Esophagus muscularis mucosa (tissue), 4 donors: ENCODE measurements around the gene KBTBD12. TPM values are rescaled to one million over a fixed set of nuclear protein-coding genes. Genes with fewer than 3 reads are reported as not detected.

Source experiments
- DNase-seq: peaks from one replicate; pipeline ENCODE4 v3.0.0-alpha.2; 2017; ENCODE audit errors: extremely low spot score
- H3K27ac ChIP-seq, 4 donors: fragments of 200-600 bp; sonication (generic); replicated peaks in 1 of 4; 1 replicate in 3 of 4; 2 replicates in 1 of 4; pipeline ENCODE4 v1.5.1; 2016 to 2019; ENCODE audit warnings: mild to moderate bottlenecking in 1 of 4
- H3K27me3 ChIP-seq, 4 donors: fragments of 200-600 bp; sonication (generic); one replicate each; pipeline versions ENCODE4 v1.5.1 to v1.6.0; 2016 to 2019
- H3K36me3 ChIP-seq, 4 donors: fragments of 200-600 bp; sonication (generic); one replicate each; pipeline ENCODE4 v1.5.1; 2016 to 2019
- H3K4me1 ChIP-seq, 4 donors: fragments of 200-600 bp; sonication (generic); one replicate each; pipeline ENCODE4 v1.5.1; 2016 to 2019
- H3K4me3 ChIP-seq, 4 donors: fragments of 200-600 bp; sonication (generic); 1 replicate in 2 of 4; 2 replicates in 2 of 4; pipeline ENCODE4 v1.5.1; 2016 to 2019; ENCODE audit warnings: mild to moderate bottlenecking in 4 of 4, moderate library complexity in 1 of 4
- H3K9me3 ChIP-seq, 4 donors: fragments of 200-600 bp; sonication (generic); 1 replicate in 3 of 4; 2 replicates in 1 of 4; pipeline ENCODE4 v1.5.1; 2016 to 2019
- CTCF ChIP-seq, 3 experiments: fragments of 200-600 bp in 2 of 3; fragments of 450-650 bp in 1 of 3; sonication (generic) in 2 of 3; IDR thresholded peaks; one replicate each; pipeline ENCODE4 v1.5.1; 2017 to 2019; ENCODE audit warnings: antibody characterized with exemption in 3 of 3, mild to moderate bottlenecking in 2 of 3, moderate library complexity in 1 of 3
- EP300 ChIP-seq: sonication (generic); formaldehyde crosslinking; IDR thresholded peaks from one replicate; pipeline ENCODE4 v1.6.1; 2017; ENCODE audit warnings: antibody characterized with exemption
- POLR2A ChIP-seq: fragments of 450-650 bp; IDR thresholded peaks from one replicate; pipeline ENCODE4 v1.6.1; 2017; ENCODE audit warnings: antibody characterized with exemption, moderate library complexity, mild to moderate bottlenecking, low read depth
- POLR2AphosphoS5 ChIP-seq, 2 donors: sonication (generic); formaldehyde crosslinking; IDR thresholded peaks; one replicate each; pipeline ENCODE4 v1.6.1; 2017; ENCODE audit warnings: antibody characterized with exemption in 2 of 2
- WGBS: methylation state at CpG from one replicate; pipeline ENCODE4 v1.1.5; 2018; 5-methylcytosine and 5-hydroxymethylcytosine counted together
- intact Hi-C: fragments of 100-400 bp; cut with DNase I; formaldehyde crosslinking; loops from one replicate; pipeline ENCODE4 v1.15.1; 2023
- total RNA-seq, 4 donors: library from RNA; depleted of rRNA; stranded (reverse); fragments of >200 nt; gene quantifications; one replicate each; pipeline versions ENCODE4 v1.1.0 to v1.2.1, GENCODE V29; 2016

The KBTBD12 gene
- total RNA-seq, 4 donors from 2014 or later: 3.8 to 6.0 (median 4.7) TPM

DNA sequence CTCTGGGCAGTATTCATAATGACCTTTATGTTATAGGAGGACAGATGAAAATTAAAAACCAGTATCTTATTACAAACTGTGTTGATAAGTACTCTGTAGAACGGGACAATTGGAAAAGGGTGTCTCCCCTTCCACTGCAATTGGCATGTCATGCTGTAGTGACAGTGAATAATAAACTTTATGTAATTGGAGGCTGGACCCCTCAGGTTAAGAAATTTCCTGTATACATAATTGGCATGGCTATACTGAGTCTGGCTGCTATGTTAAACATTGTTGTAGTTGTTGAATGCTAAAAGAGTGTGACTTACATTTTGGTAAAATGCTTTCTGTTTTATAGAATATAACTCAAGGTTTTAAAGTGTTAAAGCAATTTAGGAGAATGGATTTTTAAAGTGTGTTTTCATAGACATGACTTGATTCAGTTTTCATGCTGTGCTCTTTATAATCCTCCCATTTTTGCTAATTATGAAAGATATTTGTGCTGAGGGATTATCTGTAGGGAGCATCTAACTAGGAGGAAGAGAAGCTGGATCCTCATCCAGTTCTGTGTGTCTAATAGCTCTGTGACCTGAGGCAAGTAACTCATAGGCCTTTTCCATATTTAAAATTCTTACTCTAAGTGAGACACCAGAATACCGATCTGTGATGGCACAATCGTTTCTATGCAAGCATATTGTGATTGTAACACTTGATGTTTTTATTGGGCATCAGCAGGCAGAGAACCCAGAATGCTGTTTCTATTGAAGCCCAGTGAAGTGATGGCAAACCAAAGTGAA, 13.0 kb downstream of the KBTBD12 start:
- Histone ChIP-seq H3K36me3 (no peaks in the 10 kb centered on the region), H3K4me1 (no peaks in the 10 kb centered on the region), H3K27me3 (no peaks in the 10 kb centered on the region), H3K4me3 (no peak overlapping the region), H3K9me3 (no peaks in the 10 kb centered on the region), H3K27ac (no peak overlapping the region)
- TF ChIP-seq POLR2AphosphoS5 (IDR thresholded peaks at IDR 0.05): no peak
- TF ChIP-seq EP300: no peak
- no peak for TF ChIP-seq CTCF (IDR thresholded peaks at IDR 0.05)
- no peak for TF ChIP-seq POLR2A
- DNase-seq: no peak
- 87% methylated on average over 3 of the region's 3 CpGs for WGBS
- intact Hi-C loops: no loop called here

DNA sequence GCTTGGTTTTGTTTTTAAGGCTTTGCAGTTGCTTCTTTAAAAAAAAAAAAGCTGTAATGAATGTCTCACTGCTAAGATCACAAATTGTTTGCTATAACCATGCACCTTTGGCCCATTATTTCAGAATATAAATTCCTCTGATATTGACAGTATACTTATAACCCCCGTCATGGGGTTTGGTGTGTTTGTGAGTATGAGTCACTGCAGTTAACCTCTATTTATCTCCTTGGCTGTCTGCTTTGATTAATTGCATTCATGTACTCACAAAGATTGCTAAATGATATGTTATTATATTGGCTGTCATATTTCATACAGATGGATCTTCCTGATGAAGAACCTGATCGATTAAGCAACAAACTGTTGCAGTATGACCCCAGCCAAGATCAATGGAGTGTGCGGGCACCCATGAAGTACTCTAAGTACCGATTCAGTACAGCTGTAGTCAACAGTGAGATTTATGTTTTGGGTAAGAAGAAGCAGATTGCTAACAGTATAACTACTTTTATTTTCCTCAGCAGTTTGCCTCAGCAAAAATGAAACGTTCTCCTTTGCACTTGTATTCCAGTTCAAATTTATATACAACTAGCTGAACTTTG, 14.9 kb downstream of the KBTBD12 start:
- no peak for DNase-seq
- H3K27ac ChIP-seq: no peak overlapping the region
- intact Hi-C loops: no loop called here
- TF ChIP-seq EP300: no peak
- TF ChIP-seq POLR2A: no peak
- no peak for TF ChIP-seq POLR2AphosphoS5 (IDR thresholded peaks at IDR 0.05)
- no peak for TF ChIP-seq CTCF (IDR thresholded peaks at IDR 0.05)
- no peaks in the 10 kb centered on the region for H3K27me3 ChIP-seq
- no peaks in the 10 kb centered on the region for H3K36me3 ChIP-seq
- H3K4me3 ChIP-seq: no peak overlapping the region
- no peaks in the 10 kb centered on the region for H3K4me1 ChIP-seq
- no peaks in the 10 kb centered on the region for H3K9me3 ChIP-seq
- 86% methylated on average over 5 of the region's 5 CpGs for WGBS

- TF ChIP-seq EP300: no peak
- Histone ChIP-seq H3K27ac (no peak overlapping the region), H3K4me3 (no peak overlapping the region), H3K9me3 (no peaks in the 10 kb centered on the region), H3K36me3 (no peaks in the 10 kb centered on the region), H3K4me1 (no peaks in the 10 kb centered on the region), H3K27me3 (no peaks in the 10 kb centered on the region)
- no peak for DNase-seq
- intact Hi-C loops: no loop called here
- 87% methylated on average over 1 of the region's 1 CpG for WGBS
These were observed 18.4 kb downstream of the KBTBD12 start for GRCh38 chr3:127933396-127933795.

DNA sequence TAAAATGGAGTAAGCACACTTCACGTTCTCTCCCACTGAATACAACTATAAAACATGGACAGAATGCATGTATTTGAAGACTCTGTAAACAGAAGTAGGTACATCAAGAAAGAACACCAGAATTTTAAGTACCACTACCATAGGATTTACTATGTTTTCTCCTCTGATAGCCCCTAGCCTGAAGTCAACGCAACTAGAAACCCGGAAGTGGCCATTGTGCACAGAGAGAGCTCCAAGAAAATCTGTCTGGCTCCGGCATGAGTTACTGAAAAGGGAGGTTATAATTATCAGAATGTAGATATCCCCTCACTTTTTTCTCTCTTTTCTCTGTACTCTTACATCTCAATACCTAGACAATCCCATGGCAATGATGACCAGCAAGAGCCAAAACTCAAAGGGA, 23.8 kb downstream of the KBTBD12 start:
- peaks cover 0 to 5% (median 0%) of the 10 kb centered on the region in 4 donors for H3K36me3 ChIP-seq
- no peak overlapping the region for H3K4me3 ChIP-seq
- 96% methylated on average over 4 of the region's 4 CpGs for WGBS
- no peak overlapping the region for H3K27ac ChIP-seq
- no peaks in the 10 kb centered on the region for H3K27me3 ChIP-seq
- TF ChIP-seq CTCF (IDR thresholded peaks at IDR 0.05): no peak
- no peak for TF ChIP-seq POLR2A
- TF ChIP-seq EP300: no peak
- H3K4me1 ChIP-seq: no peaks in the 10 kb centered on the region
- peaks cover 0 to 8% (median 0%) of the 10 kb centered on the region in 4 donors for H3K9me3 ChIP-seq
- intact Hi-C loops: no loop called here
- no peak for DNase-seq

DNA sequence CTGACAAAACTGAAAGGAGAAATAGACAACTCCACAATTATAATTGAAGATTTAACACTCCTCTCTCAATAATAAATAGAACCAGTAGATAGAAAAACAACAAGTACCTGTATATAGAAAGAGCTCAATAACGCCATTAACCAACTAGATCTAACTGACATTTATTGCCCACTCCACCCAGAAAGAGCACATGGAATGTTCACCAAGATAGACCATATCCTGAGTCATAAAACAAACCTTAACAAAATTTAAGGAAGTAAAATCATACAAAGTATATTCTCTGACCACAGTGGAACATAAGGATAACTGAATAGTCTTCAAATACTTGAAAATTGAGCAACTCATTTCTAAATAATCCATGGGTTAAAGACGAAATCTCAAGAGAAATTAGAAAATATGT, 25.1 kb downstream of the KBTBD12 start:
- intact Hi-C loops: no loop called here
- Histone ChIP-seq H3K4me3 (no peak overlapping the region), H3K27me3 (no peaks in the 10 kb centered on the region), H3K9me3 (peaks cover 0 to 8% (median 0%) of the 10 kb centered on the region in 4 donors), H3K27ac (no peak overlapping the region), H3K4me1 (no peaks in the 10 kb centered on the region), H3K36me3 (peaks cover 0 to 5% (median 0%) of the 10 kb centered on the region in 4 donors)
- WGBS: 80% methylated on average over 2 of the region's 2 CpGs
- DNase-seq: no peak
- TF ChIP-seq POLR2AphosphoS5 (IDR thresholded peaks at IDR 0.05) (no peak), EP300 (no peak), CTCF (IDR thresholded peaks at IDR 0.05) (no peak), POLR2A (no peak)
